ENCODE measurements around the gene DCK.

DNA sequence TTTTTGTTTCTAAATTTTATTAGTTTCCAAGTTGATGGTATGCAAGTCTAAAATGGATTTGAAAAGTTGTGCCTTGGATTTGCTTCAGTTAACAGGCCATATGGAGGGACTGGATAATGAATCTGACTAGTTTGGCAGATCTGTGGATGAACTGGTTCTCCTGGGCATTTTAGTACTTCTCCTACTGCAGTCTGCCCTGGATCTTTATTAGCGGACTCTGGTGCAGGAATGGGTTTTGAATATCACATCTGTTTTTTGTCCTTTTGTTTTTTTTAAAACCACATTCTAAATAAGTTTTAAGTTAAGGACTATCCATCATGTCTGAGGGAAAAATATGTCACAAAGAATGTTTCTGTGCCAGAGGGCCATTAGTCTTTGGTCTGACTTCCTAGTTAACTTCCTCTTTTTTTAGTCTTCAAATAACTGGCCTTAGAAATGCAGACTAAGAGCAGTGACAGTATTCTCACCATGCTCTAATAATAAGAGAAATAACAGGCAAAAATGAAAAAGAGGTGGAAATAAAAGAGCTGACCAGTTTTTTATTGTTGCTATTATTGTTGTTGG lies 13.9 kb upstream of the DCK start:
- TF ChIP-seq EZH2 (optimal IDR thresholded peaks at IDR 0.05; ENCODE audit: low read depth, low read length): no peak
- TF ChIP-seq, protein P1, sequence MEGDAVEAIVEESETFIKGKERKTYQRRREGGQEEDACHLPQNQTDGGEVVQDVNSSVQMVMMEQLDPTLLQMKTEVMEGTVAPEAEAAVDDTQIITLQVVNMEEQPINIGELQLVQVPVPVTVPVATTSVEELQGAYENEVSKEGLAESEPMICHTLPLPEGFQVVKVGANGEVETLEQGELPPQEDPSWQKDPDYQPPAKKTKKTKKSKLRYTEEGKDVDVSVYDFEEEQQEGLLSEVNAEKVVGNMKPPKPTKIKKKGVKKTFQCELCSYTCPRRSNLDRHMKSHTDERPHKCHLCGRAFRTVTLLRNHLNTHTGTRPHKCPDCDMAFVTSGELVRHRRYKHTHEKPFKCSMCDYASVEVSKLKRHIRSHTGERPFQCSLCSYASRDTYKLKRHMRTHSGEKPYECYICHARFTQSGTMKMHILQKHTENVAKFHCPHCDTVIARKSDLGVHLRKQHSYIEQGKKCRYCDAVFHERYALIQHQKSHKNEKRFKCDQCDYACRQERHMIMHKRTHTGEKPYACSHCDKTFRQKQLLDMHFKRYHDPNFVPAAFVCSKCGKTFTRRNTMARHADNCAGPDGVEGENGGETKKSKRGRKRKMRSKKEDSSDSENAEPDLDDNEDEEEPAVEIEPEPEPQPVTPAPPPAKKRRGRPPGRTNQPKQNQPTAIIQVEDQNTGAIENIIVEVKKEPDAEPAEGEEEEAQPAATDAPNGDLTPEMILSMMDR (IDR thresholded peaks at IDR 0.05; ENCODE audit: low read length): no peak
- TF ChIP-seq EZH2phosphoT487 (IDR thresholded peaks at IDR 0.05; ENCODE audit: low read length): no peak

All from MM.1S (cell line).